IPS DF 6.9 (cell line): Measurements from ENCODE around the gene C5orf63.
"Not testable (repeated sequence)": the region's sequence is repeated elsewhere in the genome, so short reads cannot be mapped to it uniquely, and the experiment has no call there.

ENCODE experiments used
- DNase-seq: peaks from one replicate; pipeline ENCODE4 v3.0.0-alpha.2; 2013; ENCODE audit warnings: low read depth, low spot score
- H3K27ac ChIP-seq: one replicate; pipeline ENCODE4 v1.5.1; 2013; ENCODE audit warnings: low read length, control low read depth
- H3K27me3 ChIP-seq: 2 replicates; pipeline ENCODE4 v1.6.1; 2013; ENCODE audit warnings: mild to moderate bottlenecking, low read length; ENCODE audit not compliant: control insufficient read depth, insufficient read depth
- H3K36me3 ChIP-seq: 2 replicates; pipeline ENCODE4 v1.6.1; 2013; ENCODE audit warnings: low read length; ENCODE audit not compliant: control insufficient read depth, insufficient read depth
- H3K4me1 ChIP-seq: 2 replicates; pipeline ENCODE4 v1.6.1; 2013; ENCODE audit warnings: low read length; ENCODE audit not compliant: control insufficient read depth, insufficient read depth
- H3K4me3 ChIP-seq: 2 replicates; pipeline ENCODE4 v1.5.1; 2013; ENCODE audit warnings: mild to moderate bottlenecking, low read length
- H3K9me3 ChIP-seq: 2 replicates; pipeline ENCODE4 v1.6.1; 2013; ENCODE audit warnings: low read length, inconsistent platforms; ENCODE audit not compliant: control insufficient read depth, insufficient read depth
- WGBS: extraction: QIAGEN DNeasy Blood & Tissue Kit; methylation state at CpG from one replicate; pipeline ENCODE4 v1.1.7; 2013; ENCODE audit warnings: mixed read lengths, missing lambda C conversion rate; ENCODE audit not compliant: insufficient read length, insufficient coverage; 5-methylcytosine and 5-hydroxymethylcytosine counted together

C5orf63 gene

DNA sequence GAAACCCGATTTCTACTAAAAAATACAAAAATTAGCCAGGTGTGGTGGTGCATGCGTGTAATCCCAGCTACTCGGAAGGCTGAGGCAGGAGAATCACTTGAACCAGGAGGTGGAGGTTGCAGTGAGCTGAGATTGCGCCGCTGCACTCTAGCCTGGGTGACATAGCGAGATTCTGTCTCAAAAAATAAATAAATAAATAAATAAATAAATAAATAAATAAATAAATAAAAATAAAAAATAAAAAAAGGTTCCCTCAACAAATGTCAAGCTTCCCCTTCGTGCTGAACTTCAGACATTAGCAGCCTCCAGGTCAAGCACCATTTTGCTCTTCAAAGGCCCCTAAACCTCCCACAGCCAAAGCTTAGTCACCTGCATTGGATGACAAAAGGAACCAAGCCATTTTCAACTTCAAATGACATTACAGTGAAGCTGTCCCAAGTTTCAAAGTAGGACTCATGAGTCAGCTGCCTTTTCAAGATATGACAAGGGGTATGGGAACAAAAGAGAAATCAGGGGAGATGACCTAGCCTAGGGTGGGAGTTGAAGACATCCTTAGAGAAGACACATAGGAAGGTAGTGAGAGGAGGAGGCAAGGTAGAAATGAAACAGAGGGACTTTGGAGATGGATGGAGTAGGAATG lies 49.6 kb downstream of the C5orf63 start:
- no CpG with 5 or more reads among the region's 7 CpGs for WGBS

DNA sequence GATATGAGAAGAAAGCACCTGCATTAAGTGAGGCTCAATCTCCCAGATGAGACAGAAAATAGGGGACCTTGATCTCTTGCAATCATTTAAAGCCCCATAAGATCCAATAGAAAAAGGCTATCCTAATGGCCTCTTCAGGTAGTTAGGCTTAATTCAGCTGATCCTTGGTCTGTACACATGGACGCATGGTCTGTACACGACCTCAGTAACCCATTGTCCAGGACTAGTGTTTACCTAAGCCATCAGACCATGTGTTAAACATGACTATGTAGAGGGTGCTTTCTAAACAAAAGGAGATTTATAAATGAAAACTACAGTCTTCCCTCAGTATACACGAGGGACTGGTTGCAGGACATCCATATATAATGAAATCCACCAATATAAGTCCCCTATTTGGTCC lies 50.5 kb downstream of the C5orf63 start:
- Histone ChIP-seq H3K27me3 (no peaks in the 10 kb centered on the region), H3K9me3 (no peaks in the 10 kb centered on the region), H3K4me3 (no peak overlapping the region), H3K4me1 (no peaks in the 10 kb centered on the region), H3K36me3 (no peaks in the 10 kb centered on the region), H3K27ac (no peak overlapping the region)
- DNase-seq: no peak
- no CpG with 5 or more reads among the region's 3 CpGs for WGBS

More for the DNA sequence above, 49.6 kb downstream of the C5orf63 start:
- H3K9me3 ChIP-seq, H3K27ac ChIP-seq, H3K27me3 ChIP-seq, H3K4me1 ChIP-seq, H3K4me3 ChIP-seq, H3K36me3 ChIP-seq, DNase-seq: not testable (repeated sequence)

DNA sequence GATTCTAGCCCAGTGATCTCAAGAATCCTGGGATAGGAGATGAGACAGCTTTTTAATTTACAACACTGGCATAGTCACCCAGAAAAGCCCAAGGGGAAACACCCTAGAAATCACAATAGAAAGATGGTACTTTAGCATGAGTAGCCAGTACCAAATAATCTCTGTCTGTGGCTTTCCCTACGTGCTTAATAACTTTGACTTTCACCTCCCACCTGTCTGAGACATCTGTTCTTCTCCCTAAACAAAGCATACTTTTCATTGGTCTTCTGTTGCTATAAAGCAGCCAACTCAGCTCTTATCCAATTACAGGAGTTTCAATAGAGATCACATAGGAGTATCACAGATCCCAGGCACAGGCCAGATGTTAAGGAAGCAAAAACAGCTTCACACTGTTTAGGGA lies 53.4 kb downstream of the C5orf63 start:
- WGBS: no CpG with 5 or more reads among the region's 1 CpG
- no peaks in the 10 kb centered on the region; the same call in 1 of the 2 replicates for H3K4me1 ChIP-seq
- no peaks in the 10 kb centered on the region for H3K27me3 ChIP-seq
- H3K9me3 ChIP-seq: no peaks in the 10 kb centered on the region
- DNase-seq: no peak
- H3K4me3 ChIP-seq: no peak overlapping the region
- no peak overlapping the region for H3K27ac ChIP-seq
- no peaks in the 10 kb centered on the region for H3K36me3 ChIP-seq

DNA sequence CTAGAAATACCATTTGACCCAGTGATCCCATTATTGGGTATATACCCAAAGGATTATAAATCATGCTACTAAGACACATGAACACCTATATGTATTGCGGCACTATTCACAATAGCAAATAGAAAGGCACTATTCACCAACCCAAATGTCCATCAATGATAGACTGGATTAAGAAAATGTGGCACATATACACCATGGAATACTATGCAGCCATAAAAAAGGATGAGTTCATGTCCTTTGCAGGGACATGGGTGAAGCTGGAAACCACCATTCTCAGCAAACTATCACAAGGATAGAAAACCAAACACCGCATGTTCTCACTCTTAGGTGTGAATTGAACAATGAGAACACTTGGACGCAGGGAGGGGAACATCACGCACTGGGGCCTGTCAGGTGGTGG lies 56.6 kb downstream of the C5orf63 start:
- not testable (repeated sequence) for DNase-seq, H3K9me3 ChIP-seq, H3K4me1 ChIP-seq, H3K27ac ChIP-seq, H3K36me3 ChIP-seq, H3K27me3 ChIP-seq, H3K4me3 ChIP-seq
- no CpG with 5 or more reads among the region's 4 CpGs for WGBS

DNA sequence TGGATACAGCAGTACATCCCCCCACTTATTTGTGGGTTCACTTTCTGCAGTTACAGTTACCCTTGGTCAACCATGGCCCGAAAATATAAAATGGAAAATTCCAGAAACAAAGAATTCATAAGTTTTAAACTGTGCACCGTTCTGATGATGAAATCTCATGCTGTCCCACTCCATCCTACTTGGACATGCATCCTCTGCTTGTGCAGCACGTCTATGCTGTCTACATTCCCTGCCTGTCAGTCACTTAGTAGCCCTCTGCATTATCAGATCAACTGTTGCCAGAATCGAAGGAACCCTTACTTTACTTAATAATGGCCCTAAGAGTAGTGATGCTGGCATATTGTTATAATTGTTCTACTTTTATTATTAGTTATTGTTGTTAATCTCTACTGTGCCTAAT lies 57.6 kb downstream of the C5orf63 start:
- WGBS: no CpG with 5 or more reads among the region's 4 CpGs
- Histone ChIP-seq H3K27ac (no peak overlapping the region), H3K36me3 (no peaks in the 10 kb centered on the region), H3K27me3 (no peaks in the 10 kb centered on the region), H3K4me3 (no peak overlapping the region), H3K9me3 (no peaks in the 10 kb centered on the region), H3K4me1 (peaks cover 2% of the 10 kb centered on the region; the same call in 1 of the 2 replicates)
- no peak for DNase-seq

DNA sequence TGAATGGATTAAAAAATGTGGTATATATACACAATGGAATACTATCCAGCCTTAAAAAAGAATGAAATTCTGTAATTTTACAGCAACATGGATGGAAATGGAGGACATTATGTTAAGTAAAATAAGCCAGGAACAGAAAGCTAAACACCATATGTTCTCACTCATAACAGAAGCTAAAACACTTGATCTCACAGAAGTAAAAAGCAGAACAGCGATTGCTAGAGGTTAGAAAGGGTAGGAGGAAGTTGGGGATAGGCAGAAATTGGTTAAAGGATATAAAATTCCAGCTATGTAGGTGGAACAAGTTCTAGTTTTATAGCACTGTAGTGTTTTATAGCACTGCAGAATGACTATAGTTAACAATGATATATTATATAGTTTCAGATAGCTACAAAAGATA lies 58.7 kb downstream of the C5orf63 start:
- H3K27me3 ChIP-seq: no peaks in the 10 kb centered on the region
- DNase-seq: no peak
- no CpG with 5 or more reads among the region's 1 CpG for WGBS

DNA sequence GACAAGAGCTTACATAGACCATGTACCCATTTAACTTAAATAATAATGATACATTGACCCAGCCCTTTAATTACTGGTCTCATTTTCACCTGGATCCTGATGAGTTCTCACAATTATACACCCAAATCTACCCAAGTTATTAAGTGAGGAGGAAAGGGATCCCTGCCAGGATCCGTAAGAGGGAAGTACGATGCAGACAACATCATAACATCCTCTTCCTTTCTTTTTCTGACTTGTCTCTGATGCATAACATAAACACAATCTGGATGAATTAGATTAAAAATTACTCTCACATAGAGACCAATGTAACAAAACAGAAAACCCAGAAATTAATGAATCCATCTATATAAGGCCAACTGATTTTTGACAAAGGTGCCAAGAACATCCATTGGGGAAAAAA lies 59.9 kb downstream of the C5orf63 start:
- no peaks in the 10 kb centered on the region for H3K36me3 ChIP-seq
- no peak for DNase-seq
- no peak overlapping the region for H3K4me3 ChIP-seq
- no peaks in the 10 kb centered on the region for H3K9me3 ChIP-seq
- WGBS: no CpG with 5 or more reads among the region's 2 CpGs
- peaks cover 2% of the 10 kb centered on the region; the same call in 1 of the 2 replicates for H3K4me1 ChIP-seq
- H3K27ac ChIP-seq: no peak overlapping the region
- no peaks in the 10 kb centered on the region for H3K27me3 ChIP-seq

More for the DNA sequence above, 58.7 kb downstream of the C5orf63 start:
- H3K27ac ChIP-seq: no peak overlapping the region
- H3K4me3 ChIP-seq: no peak overlapping the region
- peaks cover 2% of the 10 kb centered on the region; the same call in 1 of the 2 replicates for H3K4me1 ChIP-seq
- H3K9me3 ChIP-seq: no peaks in the 10 kb centered on the region
- H3K36me3 ChIP-seq: no peaks in the 10 kb centered on the region

DNA sequence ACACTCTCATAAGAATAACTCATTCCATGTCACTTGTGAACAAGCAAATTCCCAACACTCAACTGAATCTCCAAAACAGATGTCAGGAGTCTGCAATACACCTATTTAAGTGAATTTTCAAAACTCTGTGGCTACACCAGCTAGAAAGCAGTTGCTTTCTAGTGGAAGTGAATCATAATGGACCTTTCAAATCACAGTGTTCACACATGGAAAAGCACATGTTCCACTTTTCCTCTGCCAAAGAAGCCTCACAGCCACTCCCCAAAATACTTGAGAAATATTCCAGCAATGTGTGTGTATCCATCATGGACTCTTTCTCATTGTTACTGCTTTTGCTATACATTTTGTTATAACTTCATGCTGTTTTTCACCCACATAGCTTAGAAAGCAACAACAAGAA lies 60.4 kb downstream of the C5orf63 start:
- H3K27me3 ChIP-seq: no peaks in the 10 kb centered on the region
- DNase-seq: no peak
- no peaks in the 10 kb centered on the region for H3K36me3 ChIP-seq
- H3K4me1 ChIP-seq: peaks cover 2% of the 10 kb centered on the region; the same call in 1 of the 2 replicates
- no peak overlapping the region for H3K4me3 ChIP-seq
- H3K27ac ChIP-seq: no peak overlapping the region
- no peaks in the 10 kb centered on the region for H3K9me3 ChIP-seq

DNA sequence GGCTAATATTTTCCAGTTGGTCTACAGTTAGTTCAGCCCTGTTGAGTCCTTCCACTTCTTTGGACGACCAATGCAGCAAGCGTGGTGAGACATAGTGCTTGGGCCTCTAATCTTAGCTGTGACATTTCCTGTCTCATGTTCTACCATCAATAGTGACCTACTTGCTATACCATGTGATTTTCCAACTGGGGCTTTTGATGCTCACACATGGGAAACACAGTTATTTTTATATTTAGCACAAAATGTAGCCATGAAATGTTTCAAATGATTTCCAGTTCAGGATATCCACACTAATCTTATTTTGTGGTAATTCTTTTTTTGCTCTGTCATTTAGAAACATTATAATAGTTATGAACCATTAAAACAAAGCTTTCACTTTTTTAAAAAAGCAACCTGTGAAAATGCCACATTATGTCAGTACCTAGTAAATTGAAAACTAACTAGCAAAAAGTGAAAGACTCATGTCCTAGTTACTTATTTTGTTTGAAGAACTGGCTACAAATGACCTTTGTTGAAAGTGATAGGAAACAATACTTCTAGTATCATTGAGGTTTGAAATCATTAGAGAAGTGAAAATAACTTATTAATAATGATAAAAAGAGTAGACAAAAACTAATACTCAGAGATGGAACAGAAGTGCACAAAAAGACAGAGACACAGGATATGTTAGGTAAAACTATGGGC lies 61.2 kb downstream of the C5orf63 start:
- DNase-seq: no peak
- Histone ChIP-seq H3K27ac (no peak overlapping the region), H3K4me1 (peaks cover 2% of the 10 kb centered on the region; the same call in 1 of the 2 replicates), H3K27me3 (no peaks in the 10 kb centered on the region), H3K36me3 (no peaks in the 10 kb centered on the region), H3K4me3 (no peak overlapping the region), H3K9me3 (no peaks in the 10 kb centered on the region)
- no CpG with 5 or more reads among the region's 2 CpGs for WGBS

DNA sequence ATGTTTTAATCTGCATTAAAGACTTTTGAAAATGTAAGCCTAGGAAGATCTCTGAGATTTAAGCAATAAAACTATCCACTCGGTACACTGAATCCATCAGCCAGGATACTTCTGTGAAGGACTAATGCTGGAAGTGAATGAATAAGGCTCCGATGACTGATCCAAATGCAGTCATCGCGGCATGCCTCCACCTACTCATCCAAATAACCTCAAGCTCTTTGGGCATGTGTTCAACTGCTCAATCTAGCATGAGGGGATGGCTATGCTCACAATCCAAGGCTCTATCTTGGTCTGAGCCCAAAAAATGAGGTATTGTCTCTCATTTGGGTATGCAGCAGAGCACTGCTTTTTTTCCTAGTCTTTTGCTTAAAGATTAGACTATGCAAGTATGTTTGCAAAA lies 62.1 kb downstream of the C5orf63 start:
- Histone ChIP-seq H3K36me3 (no peaks in the 10 kb centered on the region), H3K27me3 (no peaks in the 10 kb centered on the region), H3K27ac (no peak overlapping the region), H3K4me3 (no peak overlapping the region), H3K9me3 (no peaks in the 10 kb centered on the region), H3K4me1 (peaks cover 2% of the 10 kb centered on the region; the same call in 1 of the 2 replicates)
- DNase-seq: no peak
- no CpG with 5 or more reads among the region's 4 CpGs for WGBS

DNA sequence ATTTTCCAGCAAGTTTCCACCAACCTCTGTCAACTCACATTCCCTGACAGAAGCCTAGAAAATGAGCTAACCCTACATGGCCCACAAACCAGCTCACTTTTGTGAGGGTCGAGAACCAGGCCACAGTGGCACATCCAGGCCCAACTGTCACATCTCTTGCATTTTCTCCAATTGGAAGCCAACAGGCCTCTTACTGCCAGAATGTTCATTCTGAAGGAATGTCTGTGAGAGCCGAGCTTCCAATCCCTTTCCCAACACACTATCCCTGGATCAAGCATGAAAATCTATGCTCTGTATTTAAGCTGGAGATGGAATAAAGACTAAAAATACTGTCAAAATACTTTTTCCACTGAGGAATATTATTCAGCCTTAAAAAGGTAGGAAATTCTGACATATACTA lies 62.9 kb downstream of the C5orf63 start:
- no peak overlapping the region for H3K27ac ChIP-seq
- H3K36me3 ChIP-seq: no peaks in the 10 kb centered on the region
- no peaks in the 10 kb centered on the region for H3K27me3 ChIP-seq
- H3K4me1 ChIP-seq: peaks cover 2% of the 10 kb centered on the region; the same call in 1 of the 2 replicates
- no peak for DNase-seq
- WGBS: no CpG with 5 or more reads among the region's 2 CpGs
- no peaks in the 10 kb centered on the region for H3K9me3 ChIP-seq
- H3K4me3 ChIP-seq: no peak overlapping the region
